ENCODE results near the gene SLC8B1.

DNA sequence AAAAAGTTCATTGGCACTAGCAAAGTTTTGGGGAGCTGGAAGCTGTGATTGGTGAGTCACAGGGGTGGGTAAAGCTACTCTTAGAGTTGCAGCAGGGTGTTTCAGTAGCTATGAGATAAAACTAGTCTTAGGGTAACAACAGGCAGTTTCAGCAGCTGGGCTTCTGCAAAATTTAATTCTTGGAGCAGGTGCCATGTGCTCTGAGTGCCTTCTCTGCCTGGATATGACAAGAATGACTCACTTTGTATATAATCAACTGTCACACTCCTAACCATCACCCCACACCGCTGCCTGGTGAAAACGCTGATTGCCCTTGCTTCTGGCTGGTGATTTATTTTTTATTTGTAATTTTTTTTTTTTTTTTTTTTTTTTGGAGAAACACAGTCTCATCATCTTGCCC is 13.0 kb upstream of the SLC8B1 start:
- TF ChIP-seq, protein P1, sequence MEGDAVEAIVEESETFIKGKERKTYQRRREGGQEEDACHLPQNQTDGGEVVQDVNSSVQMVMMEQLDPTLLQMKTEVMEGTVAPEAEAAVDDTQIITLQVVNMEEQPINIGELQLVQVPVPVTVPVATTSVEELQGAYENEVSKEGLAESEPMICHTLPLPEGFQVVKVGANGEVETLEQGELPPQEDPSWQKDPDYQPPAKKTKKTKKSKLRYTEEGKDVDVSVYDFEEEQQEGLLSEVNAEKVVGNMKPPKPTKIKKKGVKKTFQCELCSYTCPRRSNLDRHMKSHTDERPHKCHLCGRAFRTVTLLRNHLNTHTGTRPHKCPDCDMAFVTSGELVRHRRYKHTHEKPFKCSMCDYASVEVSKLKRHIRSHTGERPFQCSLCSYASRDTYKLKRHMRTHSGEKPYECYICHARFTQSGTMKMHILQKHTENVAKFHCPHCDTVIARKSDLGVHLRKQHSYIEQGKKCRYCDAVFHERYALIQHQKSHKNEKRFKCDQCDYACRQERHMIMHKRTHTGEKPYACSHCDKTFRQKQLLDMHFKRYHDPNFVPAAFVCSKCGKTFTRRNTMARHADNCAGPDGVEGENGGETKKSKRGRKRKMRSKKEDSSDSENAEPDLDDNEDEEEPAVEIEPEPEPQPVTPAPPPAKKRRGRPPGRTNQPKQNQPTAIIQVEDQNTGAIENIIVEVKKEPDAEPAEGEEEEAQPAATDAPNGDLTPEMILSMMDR (IDR thresholded peaks at IDR 0.05) = no peak
- no peak for TF ChIP-seq HOXA7 (CRISPR knock-in tag; IDR thresholded peaks at IDR 0.05)
- TF ChIP-seq, protein P2, sequence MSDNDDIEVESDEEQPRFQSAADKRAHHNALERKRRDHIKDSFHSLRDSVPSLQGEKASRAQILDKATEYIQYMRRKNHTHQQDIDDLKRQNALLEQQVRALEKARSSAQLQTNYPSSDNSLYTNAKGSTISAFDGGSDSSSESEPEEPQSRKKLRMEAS (IDR thresholded peaks at IDR 0.05) = no peak
- TF ChIP-seq RFX5 (IDR thresholded peaks at IDR 0.05) = no peak
- no peak for TF ChIP-seq EP300 (IDR thresholded peaks at IDR 0.05)
- TF ChIP-seq MAZ (IDR thresholded peaks at IDR 0.05; ENCODE audit: borderline replicate concordance, low read depth, low read length) = no peak
- TF ChIP-seq POLR2A (IDR thresholded peaks at IDR 0.05; ENCODE audit: low read length) = no peak
- TF ChIP-seq, protein P3, sequence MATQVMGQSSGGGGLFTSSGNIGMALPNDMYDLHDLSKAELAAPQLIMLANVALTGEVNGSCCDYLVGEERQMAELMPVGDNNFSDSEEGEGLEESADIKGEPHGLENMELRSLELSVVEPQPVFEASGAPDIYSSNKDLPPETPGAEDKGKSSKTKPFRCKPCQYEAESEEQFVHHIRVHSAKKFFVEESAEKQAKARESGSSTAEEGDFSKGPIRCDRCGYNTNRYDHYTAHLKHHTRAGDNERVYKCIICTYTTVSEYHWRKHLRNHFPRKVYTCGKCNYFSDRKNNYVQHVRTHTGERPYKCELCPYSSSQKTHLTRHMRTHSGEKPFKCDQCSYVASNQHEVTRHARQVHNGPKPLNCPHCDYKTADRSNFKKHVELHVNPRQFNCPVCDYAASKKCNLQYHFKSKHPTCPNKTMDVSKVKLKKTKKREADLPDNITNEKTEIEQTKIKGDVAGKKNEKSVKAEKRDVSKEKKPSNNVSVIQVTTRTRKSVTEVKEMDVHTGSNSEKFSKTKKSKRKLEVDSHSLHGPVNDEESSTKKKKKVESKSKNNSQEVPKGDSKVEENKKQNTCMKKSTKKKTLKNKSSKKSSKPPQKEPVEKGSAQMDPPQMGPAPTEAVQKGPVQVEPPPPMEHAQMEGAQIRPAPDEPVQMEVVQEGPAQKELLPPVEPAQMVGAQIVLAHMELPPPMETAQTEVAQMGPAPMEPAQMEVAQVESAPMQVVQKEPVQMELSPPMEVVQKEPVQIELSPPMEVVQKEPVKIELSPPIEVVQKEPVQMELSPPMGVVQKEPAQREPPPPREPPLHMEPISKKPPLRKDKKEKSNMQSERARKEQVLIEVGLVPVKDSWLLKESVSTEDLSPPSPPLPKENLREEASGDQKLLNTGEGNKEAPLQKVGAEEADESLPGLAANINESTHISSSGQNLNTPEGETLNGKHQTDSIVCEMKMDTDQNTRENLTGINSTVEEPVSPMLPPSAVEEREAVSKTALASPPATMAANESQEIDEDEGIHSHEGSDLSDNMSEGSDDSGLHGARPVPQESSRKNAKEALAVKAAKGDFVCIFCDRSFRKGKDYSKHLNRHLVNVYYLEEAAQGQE (IDR thresholded peaks at IDR 0.05) = no peak
- no peak for TF ChIP-seq NR3C1 (IDR thresholded peaks at IDR 0.05)
- TF ChIP-seq, protein P4, sequence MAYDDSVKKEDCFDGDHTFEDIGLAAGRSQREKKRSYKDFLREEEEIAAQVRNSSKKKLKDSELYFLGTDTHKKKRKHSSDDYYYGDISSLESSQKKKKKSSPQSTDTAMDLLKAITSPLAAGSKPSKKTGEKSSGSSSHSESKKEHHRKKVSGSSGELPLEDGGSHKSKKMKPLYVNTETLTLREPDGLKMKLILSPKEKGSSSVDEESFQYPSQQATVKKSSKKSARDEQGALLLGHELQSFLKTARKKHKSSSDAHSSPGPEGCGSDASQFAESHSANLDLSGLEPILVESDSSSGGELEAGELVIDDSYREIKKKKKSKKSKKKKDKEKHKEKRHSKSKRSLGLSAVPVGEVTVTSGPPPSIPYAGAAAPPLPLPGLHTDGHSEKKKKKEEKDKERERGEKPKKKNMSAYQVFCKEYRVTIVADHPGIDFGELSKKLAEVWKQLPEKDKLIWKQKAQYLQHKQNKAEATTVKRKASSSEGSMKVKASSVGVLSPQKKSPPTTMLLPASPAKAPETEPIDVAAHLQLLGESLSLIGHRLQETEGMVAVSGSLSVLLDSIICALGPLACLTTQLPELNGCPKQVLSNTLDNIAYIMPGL (CRISPR knock-in tag; IDR thresholded peaks at IDR 0.05; ENCODE audit: borderline replicate concordance) = no peak
- no peak for TF ChIP-seq FOSL2 (IDR thresholded peaks at IDR 0.05)
- no peak for TF ChIP-seq FOSL2 (CRISPR knock-in tag; IDR thresholded peaks at IDR 0.05)
